Right lobe of liver (tissue), 6 donors: ENCODE measurements around the gene HSPA14. TPM values are rescaled to one million over a fixed set of nuclear protein-coding genes. Genes with fewer than 3 reads are reported as not detected.
"Not testable (repeated sequence)": the region's sequence is repeated elsewhere in the genome, so short reads cannot be mapped to it uniquely, and the experiment has no call there.

Experiments used
- ATAC-seq, 4 donors: fragments of 200-7000 bp; cut with Tn5 transposase; one replicate each; pipeline ENCODE4 v1.9.1; 2020; ENCODE audit warnings: mild to moderate bottlenecking in 4 of 4, moderate library complexity in 4 of 4
- DNase-seq, 3 donors: peaks; one replicate each; pipeline ENCODE4 v3.0.0-alpha.2; 2020
- H3K27ac ChIP-seq, 3 donors: fragments of 200-600 bp; one replicate each; pipeline ENCODE4 v1.8.0; 2022
- H3K27me3 ChIP-seq, 2 donors: fragments of 200-600 bp; one replicate each; pipeline ENCODE4 v1.8.0; 2022
- H3K36me3 ChIP-seq, 4 donors: fragments of 200-600 bp; sonication (generic) in 1 of 4; one replicate each; pipeline versions ENCODE4 v1.5.1 to v1.8.0; 2017 to 2022; ENCODE audit warnings: control low read depth in 1 of 4
- H3K4me1 ChIP-seq, 4 donors: fragments of 200-600 bp; sonication (generic) in 1 of 4; one replicate each; pipeline versions ENCODE4 v1.5.1 to v1.8.0; 2017 to 2022; ENCODE audit warnings: control low read depth in 1 of 4
- H3K4me3 ChIP-seq, 3 donors: fragments of 200-600 bp; one replicate each; pipeline ENCODE4 v1.8.0; 2022
- H3K9me3 ChIP-seq, 4 donors: fragments of 200-600 bp; sonication (generic) in 1 of 4; one replicate each; pipeline versions ENCODE4 v1.5.1 to v1.8.0; 2017 to 2022; ENCODE audit warnings: control low read depth in 1 of 4
- CTCF ChIP-seq, 4 donors: fragments of 200-600 bp in 3 of 4; fragments of 450-650 bp in 1 of 4; IDR thresholded peaks; one replicate each; pipeline versions ENCODE4 v1.5.1 to v1.8.0; 2016 to 2022; ENCODE audit warnings: antibody characterized with exemption in 4 of 4, mild to moderate bottlenecking in 2 of 4
- POLR2A ChIP-seq: fragments of 450-650 bp; IDR thresholded peaks from one replicate; pipeline ENCODE4 v1.6.1; 2017; ENCODE audit warnings: antibody characterized with exemption, mild to moderate bottlenecking
- WGBS: methylation state at CpG from one replicate; pipeline ENCODE4 v1.1.6; 2018; ENCODE audit warnings: low coverage, low lambda C conversion rate; ENCODE audit not compliant: insufficient coverage; ENCODE audit errors: missing lambda C conversion rate; 5-methylcytosine and 5-hydroxymethylcytosine counted together
- intact Hi-C, 2 donors: fragments of 100-400 bp; cut with DNase I; formaldehyde crosslinking; loops; one replicate each; pipeline versions ENCODE4 v1.11.2 to v1.14.1; 2022
- total RNA-seq, 6 experiments: library from RNA; depleted of rRNA in 2 of 6; stranded (reverse); fragments of >200 nt in 2 of 6; fragmentation: NEBNext Ultra II Directional in 3 of 6; extraction: Animal tissue kit (Norgen Biotek cat#: 25700) in 3 of 6; gene quantifications; one replicate each; pipeline versions ENCODE4 v1.1.0 to v1.2.4, GENCODE V29; 2016 to 2023
- donor health status: DM: no; HTN: yes; CAD: no.
- donor health status: DM: no; HTN: no; CAD: no.
- donor health status: DM: no; HTN: no; CAD: no.
- donor health status: DM: no; HTN: yes; CAD: no.
- donor health status: DM: no; HTN: yes; CAD: no.

The HSPA14 gene
- total RNA-seq, 6 experiments from 2014 or later: 2.7 to 8.6 (median 4.9) TPM

GRCh38 chr10:14906765-14907164 is 68.7 kb downstream of the HSPA14 start:
- TF ChIP-seq POLR2A: no peak
- H3K27me3 ChIP-seq: no peaks in the 10 kb centered on the region
- H3K9me3 ChIP-seq: no peaks in the 10 kb centered on the region
- H3K4me1 ChIP-seq: no peaks in the 10 kb centered on the region
- no peak overlapping the region for H3K27ac ChIP-seq
- no peak for ATAC-seq
- no CpG with 5 or more reads among the region's 2 CpGs for WGBS
- intact Hi-C loops: no loop called here
- peaks cover 0 to 6% (median 0%) of the 10 kb centered on the region in 4 donors for H3K36me3 ChIP-seq
- DNase-seq: no peak
- no peak overlapping the region for H3K4me3 ChIP-seq

GRCh38 chr10:14907591-14907990 is 69.5 kb downstream of the HSPA14 start:
- not testable (repeated sequence) for ATAC-seq, H3K36me3 ChIP-seq

GRCh38 chr10:14909101-14909500 is 71.0 kb downstream of the HSPA14 start:
- H3K36me3 ChIP-seq: peaks cover 0 to 6% (median 0%) of the 10 kb centered on the region in 4 donors
- no peak for TF ChIP-seq POLR2A
- no peak for TF ChIP-seq CTCF (IDR thresholded peaks at IDR 0.05)
- WGBS: 97% methylated on average over 2 of the region's 2 CpGs

More at GRCh38 chr10:14907591-14907990, 69.5 kb downstream of the HSPA14 start:
- WGBS: 95% methylated on average over 4 of the region's 4 CpGs
- H3K4me3 ChIP-seq, H3K4me1 ChIP-seq, intact Hi-C loops, H3K27ac ChIP-seq, DNase-seq, H3K9me3 ChIP-seq, H3K27me3 ChIP-seq: not testable (repeated sequence)

DNA sequence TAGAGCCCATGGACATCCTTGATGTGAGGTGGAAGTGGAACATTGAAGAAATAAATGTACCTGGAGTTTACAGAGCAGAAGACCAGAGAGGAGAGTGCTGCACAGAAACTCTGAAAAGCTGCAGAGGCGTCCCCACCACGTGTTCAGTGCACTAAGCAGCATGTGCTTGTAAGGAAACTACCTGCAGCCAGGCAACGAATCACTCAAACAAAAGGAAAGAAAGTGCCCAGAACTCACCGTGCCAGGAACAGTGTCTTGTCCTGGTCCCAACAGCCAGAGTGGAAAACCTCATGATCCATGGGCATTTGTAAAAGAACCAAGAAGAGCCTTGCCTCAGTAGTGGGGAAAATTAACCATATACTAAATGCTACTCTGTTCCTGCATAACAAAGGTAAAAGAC is 72.8 kb downstream of the HSPA14 start:
- TF ChIP-seq POLR2A: no peak
- TF ChIP-seq CTCF (IDR thresholded peaks at IDR 0.05): no peak
- Histone ChIP-seq H3K4me3 (no peak overlapping the region), H3K36me3 (peaks cover 0 to 6% (median 0%) of the 10 kb centered on the region in 4 donors), H3K27me3 (no peaks in the 10 kb centered on the region), H3K9me3 (no peaks in the 10 kb centered on the region), H3K4me1 (no peaks in the 10 kb centered on the region), H3K27ac (no peak overlapping the region)
- DNase-seq (no peak), ATAC-seq (no peak)
- intact Hi-C loops: no loop called here
- WGBS: 87% methylated on average over 2 of the region's 4 CpGs

More at GRCh38 chr10:14909101-14909500, 71.0 kb downstream of the HSPA14 start:
- DNase-seq (no peak), ATAC-seq (no peak)
- Histone ChIP-seq H3K4me1 (no peaks in the 10 kb centered on the region), H3K4me3 (no peak overlapping the region), H3K9me3 (no peaks in the 10 kb centered on the region), H3K27me3 (no peaks in the 10 kb centered on the region), H3K27ac (no peak overlapping the region)
- intact Hi-C loops: no loop called here

DNA sequence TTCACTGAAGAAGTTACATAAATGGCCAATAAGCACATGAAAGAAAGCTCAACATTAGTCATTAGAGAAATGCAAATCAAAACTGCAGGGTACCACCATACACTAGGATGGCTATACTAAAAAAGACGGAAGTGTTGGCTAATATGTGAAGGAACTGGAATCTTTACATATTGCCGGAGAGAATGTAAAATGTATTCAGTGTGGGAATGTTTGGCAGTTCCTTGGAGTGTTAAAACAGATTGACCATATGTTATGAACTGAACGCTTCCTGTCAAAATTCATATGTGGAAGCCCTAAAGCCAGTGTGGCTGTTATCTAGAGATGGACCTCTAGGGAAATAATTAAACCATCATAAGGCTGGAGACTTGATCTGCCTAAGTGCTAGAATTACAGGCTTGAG is 73.7 kb downstream of the HSPA14 start:
- H3K4me3 ChIP-seq: no peak overlapping the region
- DNase-seq (no peak), ATAC-seq (no peak)
- intact Hi-C loops: no loop called here
- no peaks in the 10 kb centered on the region for H3K27me3 ChIP-seq
- no peaks in the 10 kb centered on the region for H3K4me1 ChIP-seq
- H3K36me3 ChIP-seq: peaks cover 0 to 6% (median 0%) of the 10 kb centered on the region in 4 donors
- no peak for TF ChIP-seq POLR2A
- TF ChIP-seq CTCF (IDR thresholded peaks at IDR 0.05): no peak
- no peak overlapping the region for H3K27ac ChIP-seq
- WGBS: 88% methylated on average over 3 of the region's 3 CpGs
- peaks cover 0 to 5% (median 0%) of the 10 kb centered on the region in 4 donors for H3K9me3 ChIP-seq

- H3K36me3 ChIP-seq: peaks cover 0 to 13% (median 3%) of the 10 kb centered on the region in 4 donors
- 96% methylated on average over 2 of the region's 2 CpGs for WGBS
Observed at GRCh38 chr10:14916600-14916999, 78.5 kb downstream of the HSPA14 start.

More at GRCh38 chr10:14916600-14916999, 78.5 kb downstream of the HSPA14 start:
- ATAC-seq: no peak
- intact Hi-C loops: no loop called here
- H3K4me1 ChIP-seq: no peaks in the 10 kb centered on the region
- no peak overlapping the region for H3K27ac ChIP-seq
- no peak overlapping the region for H3K4me3 ChIP-seq
- TF ChIP-seq CTCF (IDR thresholded peaks at IDR 0.05): no peak
- TF ChIP-seq POLR2A: no peak
- peaks cover 0 to 5% (median 0%) of the 10 kb centered on the region in 4 donors for H3K9me3 ChIP-seq
- no peak for DNase-seq
- no peaks in the 10 kb centered on the region for H3K27me3 ChIP-seq
